CD14-positive monocyte (primary cell): Measurements from ENCODE around the gene CRISPLD2. TPM values are rescaled to one million over a fixed set of nuclear protein-coding genes. Genes with fewer than 3 reads are reported as not detected.

Experiments used
- DNase-seq, 3 donors: peaks; one replicate each; pipeline ENCODE4 v3.0.0-alpha.2; 2011 to 2022
- H2AFZ ChIP-seq: 2 replicates; pipeline ENCODE4 v1.6.0; 2012; ENCODE audit warnings: mild to moderate bottlenecking, low read depth, low read length, inconsistent platforms; ENCODE audit not compliant: insufficient read depth, poor library complexity, severe bottlenecking
- H3K27ac ChIP-seq, 2 donors: 1 replicate in 1 of 2; 2 replicates in 1 of 2; pipeline ENCODE4 v1.5.1; 2012 to 2013; ENCODE audit warnings: low read length in 2 of 2, control low read depth in 1 of 2, inconsistent platforms in 1 of 2, low read depth in 1 of 2, mild to moderate bottlenecking in 1 of 2
- H3K27me3 ChIP-seq, 2 donors: one replicate each; pipeline versions ENCODE4 v1.6.0 to v1.6.1; 2011 to 2013; ENCODE audit warnings: low read length in 2 of 2; ENCODE audit not compliant: control insufficient read depth in 2 of 2, insufficient read depth in 2 of 2
- H3K36me3 ChIP-seq, 2 donors: replicated peaks in 1 of 2; 1 replicate in 1 of 2; 2 replicates in 1 of 2; pipeline versions ENCODE4 v1.5.1 to v1.6.1; 2012 to 2013; ENCODE audit warnings: low read length in 2 of 2, control low read depth in 1 of 2, inconsistent platforms in 1 of 2, mild to moderate bottlenecking in 1 of 2; ENCODE audit not compliant: insufficient read depth in 2 of 2, control insufficient read depth in 1 of 2
- H3K4me1 ChIP-seq, 2 donors: 1 replicate in 1 of 2; 2 replicates in 1 of 2; pipeline versions ENCODE4 v1.5.1 to v1.6.1; 2012 to 2013; ENCODE audit warnings: low read length in 2 of 2, control low read depth in 1 of 2, inconsistent platforms in 1 of 2, mild to moderate bottlenecking in 1 of 2, moderate library complexity in 1 of 2; ENCODE audit not compliant: insufficient read depth in 2 of 2, control insufficient read depth in 1 of 2
- H3K4me2 ChIP-seq: replicated peaks from 2 replicates; pipeline ENCODE3; 2012; ENCODE audit warnings: low read length, moderate library complexity, mild to moderate bottlenecking; ENCODE audit not compliant: poor library complexity, severe bottlenecking; ENCODE audit errors: extremely low read depth
- H3K4me3 ChIP-seq, 3 experiments: fragments of 200-600 bp in 1 of 3; sonication (generic) in 1 of 3; replicated peaks in 1 of 3; 1 replicate in 2 of 3; 2 replicates in 1 of 3; pipeline ENCODE4 v1.5.1; 2011 to 2013; ENCODE audit warnings: low read length in 3 of 3, mild to moderate bottlenecking in 3 of 3, control low read depth in 2 of 3, low read depth in 2 of 3, inconsistent platforms in 1 of 3, moderate library complexity in 1 of 3
- H3K79me2 ChIP-seq: 2 replicates; pipeline ENCODE4 v1.6.0; 2012; ENCODE audit warnings: mild to moderate bottlenecking, control low read depth, inconsistent platforms, low read length, moderate library complexity; ENCODE audit not compliant: insufficient read depth
- H3K9ac ChIP-seq: 2 replicates; pipeline ENCODE4 v1.6.0; 2017; ENCODE audit warnings: low read length, mild to moderate bottlenecking; ENCODE audit not compliant: insufficient read depth, poor library complexity, severe bottlenecking
- H3K9me3 ChIP-seq, 2 donors: replicated peaks in 1 of 2; 1 replicate in 1 of 2; 2 replicates in 1 of 2; pipeline versions ENCODE4 v1.5.1 to v1.6.1; 2012 to 2013; ENCODE audit warnings: low read length in 2 of 2, control low read depth in 1 of 2; ENCODE audit not compliant: control insufficient read depth in 1 of 2, insufficient read depth in 1 of 2
- H4K20me1 ChIP-seq: 2 replicates; pipeline ENCODE4 v1.6.0; 2012; ENCODE audit warnings: mild to moderate bottlenecking, low read length, control low read depth, moderate library complexity; ENCODE audit not compliant: insufficient read depth
- H3K27ac Mint-ChIP-seq, 7 donors: one replicate each; pipeline ENCODE4 v1.8.0; 2020; ENCODE audit warnings: mild to moderate bottlenecking in 7 of 7, mixed read lengths in 7 of 7, moderate library complexity in 6 of 7, inconsistent platforms in 2 of 7
- H3K27me3 Mint-ChIP-seq, 3 donors: one replicate each; pipeline ENCODE4 v1.8.0; 2021 to 2022; ENCODE audit warnings: low read depth in 3 of 3, mild to moderate bottlenecking in 3 of 3, mixed read lengths in 3 of 3, moderate library complexity in 3 of 3, inconsistent platforms in 1 of 3
- H3K36me3 Mint-ChIP-seq, 2 donors: one replicate each; pipeline ENCODE4 v1.8.0; 2020; ENCODE audit warnings: mixed read lengths in 2 of 2, inconsistent platforms in 1 of 2, mild to moderate bottlenecking in 1 of 2
- H3K4me1 Mint-ChIP-seq: one replicate; pipeline ENCODE4 v1.8.0; 2020; ENCODE audit warnings: mild to moderate bottlenecking, mixed read lengths
- H3K4me3 Mint-ChIP-seq, 2 donors: one replicate each; pipeline ENCODE4 v1.8.0; 2020; ENCODE audit warnings: mild to moderate bottlenecking in 2 of 2, mixed read lengths in 2 of 2, moderate library complexity in 1 of 2
- H3K9me3 Mint-ChIP-seq, 7 donors: one replicate each; pipeline ENCODE4 v1.8.0; 2020 to 2022; ENCODE audit warnings: mixed read lengths in 7 of 7, mild to moderate bottlenecking in 6 of 7, moderate library complexity in 6 of 7, inconsistent platforms in 2 of 7
- WGBS: methylation state at CpG from one replicate; pipeline ENCODE4 v1.1.5; 2013; ENCODE audit warnings: missing lambda C conversion rate; ENCODE audit not compliant: insufficient coverage; 5-methylcytosine and 5-hydroxymethylcytosine counted together
- intact Hi-C, 2 donors: fragments of 100-400 bp; cut with micrococcal nuclease; formaldehyde crosslinking; loops; one replicate each; pipeline versions ENCODE4 v1.15.0 to v1.15.1; 2023
- polyA plus RNA-seq, 3 donors: library from polyadenylated mRNA; depleted of rRNA in 1 of 3; unstranded in 2 of 3; stranded (reverse) in 1 of 3; fragments of 300-500 nt in 2 of 3; fragments of >200 nt in 1 of 3; fragmentation: Illumina TruSeq in 2 of 3; gene quantifications; 1 replicate in 2 of 3; 2 replicates in 1 of 3; pipeline ENCODE4 v1.2.3, GENCODE V29; 2012 to 2021
- TF ChIP-seq, protein P1 (sequence below): fragments of 200-600 bp; IDR thresholded peaks from one replicate; pipeline ENCODE4 v1.8.0; 2022; ENCODE audit warnings: antibody characterized with exemption, mild to moderate bottlenecking

CRISPLD2 gene
- polyA plus RNA-seq, 3 donors: 40.7 to 90.4 (median 69.0) TPM

DNA sequence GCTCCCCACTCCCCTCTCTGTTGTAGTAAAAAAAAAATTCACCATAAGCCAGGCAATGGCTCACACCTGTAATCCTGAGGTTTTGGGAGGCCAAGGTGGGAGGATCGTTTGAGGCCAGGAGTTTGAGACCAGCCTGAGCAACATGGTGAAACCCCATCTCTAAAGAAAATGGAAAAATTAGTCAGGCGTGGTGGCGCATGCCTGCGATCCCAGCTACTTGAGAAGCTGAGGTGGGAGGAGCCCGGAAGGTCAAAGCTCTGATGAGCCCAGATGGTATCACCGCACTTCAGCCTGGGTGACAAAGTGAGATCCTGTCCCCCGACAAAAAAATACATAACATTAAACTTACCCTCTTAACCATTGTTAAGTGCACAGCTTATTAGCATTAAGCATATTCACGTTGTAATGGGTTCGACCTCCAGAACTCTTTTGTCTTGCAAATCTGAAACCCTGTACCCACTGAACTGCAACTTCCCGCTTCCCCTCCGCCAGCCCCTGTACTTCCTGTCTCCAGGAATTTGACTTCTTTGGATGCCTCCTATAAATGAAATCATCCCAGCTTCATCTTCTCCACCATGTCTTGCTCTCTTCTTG, 66.8 kb downstream of the CRISPLD2 start:
- no peaks in the 10 kb centered on the region for H3K79me2 ChIP-seq
- Mint-ChIP-seq H3K27me3 (peaks cover 2 to 24% (median 7%) of the 10 kb centered on the region in 3 donors), H3K27ac (no peak overlapping the region), H3K9me3 (peaks cover 2 to 9% (median 4%) of the 10 kb centered on the region in 7 donors), H3K4me1 (peaks cover 32% of the 10 kb centered on the region), H3K36me3 (peaks cover 86 to 98% of the 10 kb centered on the region in 2 donors), H3K4me3 (no peak overlapping the region)
- intact Hi-C loops: no loop called here
- no peak for DNase-seq
- H4K20me1 ChIP-seq: no peaks in the 10 kb centered on the region
- peaks cover 38 to 87% of the 10 kb centered on the region in 2 donors for H3K36me3 ChIP-seq
- H2AFZ ChIP-seq: no peak overlapping the region
- no peak overlapping the region for H3K27ac ChIP-seq
- H3K4me2 ChIP-seq: no peak overlapping the region
- H3K27me3 ChIP-seq: peaks cover 0 to 6% of the 10 kb centered on the region in 2 donors
- no peak overlapping the region for H3K9ac ChIP-seq
- H3K9me3 ChIP-seq: no peaks in the 10 kb centered on the region
- 94% methylated on average over 8 of the region's 11 CpGs for WGBS
- H3K4me1 ChIP-seq: peaks cover 11 to 14% of the 10 kb centered on the region in 2 donors
- TF ChIP-seq, protein P1, sequence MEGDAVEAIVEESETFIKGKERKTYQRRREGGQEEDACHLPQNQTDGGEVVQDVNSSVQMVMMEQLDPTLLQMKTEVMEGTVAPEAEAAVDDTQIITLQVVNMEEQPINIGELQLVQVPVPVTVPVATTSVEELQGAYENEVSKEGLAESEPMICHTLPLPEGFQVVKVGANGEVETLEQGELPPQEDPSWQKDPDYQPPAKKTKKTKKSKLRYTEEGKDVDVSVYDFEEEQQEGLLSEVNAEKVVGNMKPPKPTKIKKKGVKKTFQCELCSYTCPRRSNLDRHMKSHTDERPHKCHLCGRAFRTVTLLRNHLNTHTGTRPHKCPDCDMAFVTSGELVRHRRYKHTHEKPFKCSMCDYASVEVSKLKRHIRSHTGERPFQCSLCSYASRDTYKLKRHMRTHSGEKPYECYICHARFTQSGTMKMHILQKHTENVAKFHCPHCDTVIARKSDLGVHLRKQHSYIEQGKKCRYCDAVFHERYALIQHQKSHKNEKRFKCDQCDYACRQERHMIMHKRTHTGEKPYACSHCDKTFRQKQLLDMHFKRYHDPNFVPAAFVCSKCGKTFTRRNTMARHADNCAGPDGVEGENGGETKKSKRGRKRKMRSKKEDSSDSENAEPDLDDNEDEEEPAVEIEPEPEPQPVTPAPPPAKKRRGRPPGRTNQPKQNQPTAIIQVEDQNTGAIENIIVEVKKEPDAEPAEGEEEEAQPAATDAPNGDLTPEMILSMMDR: no peak
- H3K4me3 ChIP-seq: no peak overlapping the region

DNA sequence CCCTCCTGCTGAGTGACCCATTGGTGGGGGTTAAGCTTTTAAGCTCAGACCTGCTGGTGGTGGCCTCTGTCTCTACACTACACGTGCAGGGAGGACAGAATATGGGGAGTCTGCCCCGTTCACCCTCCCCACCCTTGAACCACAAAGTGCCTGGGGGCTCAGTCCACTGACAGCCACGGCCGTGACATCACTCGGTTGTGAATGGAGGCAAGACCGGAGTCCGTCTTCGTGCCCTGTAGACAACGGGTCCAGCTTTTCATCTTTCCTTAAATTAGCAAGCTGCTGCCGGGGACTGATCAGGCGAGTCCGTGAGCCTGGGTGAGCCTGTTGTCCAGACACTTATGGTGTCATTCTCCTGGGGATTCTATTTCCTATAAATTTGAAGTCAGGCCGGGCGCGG, 67.4 kb downstream of the CRISPLD2 start:
- Histone ChIP-seq H3K27ac (no peak overlapping the region), H3K4me3 (no peak overlapping the region), H3K4me1 (peaks cover 15 to 18% of the 10 kb centered on the region in 2 donors), H4K20me1 (no peaks in the 10 kb centered on the region), H3K27me3 (peaks cover 0 to 6% of the 10 kb centered on the region in 2 donors), H3K36me3 (peaks cover 38 to 87% of the 10 kb centered on the region in 2 donors), H3K9me3 (no peaks in the 10 kb centered on the region), H3K9ac (no peak overlapping the region), H2AFZ (no peak overlapping the region), H3K79me2 (no peaks in the 10 kb centered on the region), H3K4me2 (no peak overlapping the region)
- peaks cover 2 to 21% (median 7%) of the 10 kb centered on the region in 3 donors for H3K27me3 Mint-ChIP-seq
- no peak overlapping the region for H3K27ac Mint-ChIP-seq
- peaks cover 31% of the 10 kb centered on the region for H3K4me1 Mint-ChIP-seq
- TF ChIP-seq, protein P1: no peak
- peaks cover 86 to 98% of the 10 kb centered on the region in 2 donors for H3K36me3 Mint-ChIP-seq
- intact Hi-C loops: no loop called here
- DNase-seq: no peak
- 97% methylated on average over 11 of the region's 15 CpGs for WGBS
- no peak overlapping the region for H3K4me3 Mint-ChIP-seq
- peaks cover 0 to 9% (median 0%) of the 10 kb centered on the region in 7 donors for H3K9me3 Mint-ChIP-seq
